Upper lobe of left lung (tissue), 4 donors: ENCODE results near the gene SREBF1.

Experiments
- EP300 ChIP-seq, 4 donors: sonication (generic); formaldehyde crosslinking; IDR thresholded peaks; one replicate each; pipeline ENCODE4 v1.5.1; 2017; ENCODE audit warnings: antibody characterized with exemption in 4 of 4, control low read depth in 2 of 4
- TF ChIP-seq, protein P1 (sequence below), 6 experiments: fragments of 450-650 bp in 4 of 6; fragments of 200-600 bp in 2 of 6; sonication (generic) in 2 of 6; IDR thresholded peaks; one replicate each; pipeline ENCODE4 v1.5.1; 2016 to 2019; ENCODE audit warnings: antibody characterized with exemption in 6 of 6

GRCh38 chr17:17788967-17789366 is 47.8 kb downstream of the SREBF1 start:
- TF ChIP-seq, protein P1, sequence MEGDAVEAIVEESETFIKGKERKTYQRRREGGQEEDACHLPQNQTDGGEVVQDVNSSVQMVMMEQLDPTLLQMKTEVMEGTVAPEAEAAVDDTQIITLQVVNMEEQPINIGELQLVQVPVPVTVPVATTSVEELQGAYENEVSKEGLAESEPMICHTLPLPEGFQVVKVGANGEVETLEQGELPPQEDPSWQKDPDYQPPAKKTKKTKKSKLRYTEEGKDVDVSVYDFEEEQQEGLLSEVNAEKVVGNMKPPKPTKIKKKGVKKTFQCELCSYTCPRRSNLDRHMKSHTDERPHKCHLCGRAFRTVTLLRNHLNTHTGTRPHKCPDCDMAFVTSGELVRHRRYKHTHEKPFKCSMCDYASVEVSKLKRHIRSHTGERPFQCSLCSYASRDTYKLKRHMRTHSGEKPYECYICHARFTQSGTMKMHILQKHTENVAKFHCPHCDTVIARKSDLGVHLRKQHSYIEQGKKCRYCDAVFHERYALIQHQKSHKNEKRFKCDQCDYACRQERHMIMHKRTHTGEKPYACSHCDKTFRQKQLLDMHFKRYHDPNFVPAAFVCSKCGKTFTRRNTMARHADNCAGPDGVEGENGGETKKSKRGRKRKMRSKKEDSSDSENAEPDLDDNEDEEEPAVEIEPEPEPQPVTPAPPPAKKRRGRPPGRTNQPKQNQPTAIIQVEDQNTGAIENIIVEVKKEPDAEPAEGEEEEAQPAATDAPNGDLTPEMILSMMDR (IDR thresholded peaks at IDR 0.05), result no peak
- no peak for TF ChIP-seq EP300 (IDR thresholded peaks at IDR 0.05)
